ENCODE measurements around the gene CD320.
"Not testable (repeated sequence)": the region's sequence is repeated elsewhere in the genome, so short reads cannot be mapped to it uniquely, and the experiment has no call there.

CD320 gene

GRCh38 chr19:8307965-8308866 is at the start of gene CD320:
TSS of gene CD320 (minus strand) at chr19:8308358. CDS start at chr19:8308290, 68 bp downstream.
- H3K4me3 ChIP-seq (ENCODE audit: low read depth, low read length): peak within 1 kb of the TSS; percentile 75
- no peaks in the 10 kb centered on the region for H3K27me3 ChIP-seq (ENCODE audit: control insufficient read depth, insufficient read depth, low read length)
- peak within 1 kb of the TSS; percentile 85 for H3K9ac ChIP-seq (ENCODE audit: low read length)
- H3K4me1 ChIP-seq (ENCODE audit: control insufficient read depth, insufficient read depth, low read length): peaks cover 25% of the 10 kb centered on the region; the same call in 1 of the 2 replicates
- peak within 1 kb of the TSS; percentile 89 for H3K27ac ChIP-seq (ENCODE audit: low read depth, low read length)
- no peaks in the 10 kb centered on the region for H3K9me3 ChIP-seq (ENCODE audit: control insufficient read depth, insufficient read depth, low read depth, low read length)
- H3K36me3 ChIP-seq (ENCODE audit: control insufficient read depth, insufficient read depth, low read length): peaks cover 38% of the 10 kb centered on the region

GRCh38 chr19:8357007-8357521 is 48.9 kb upstream of the CD320 start:
- peaks cover 3% of the 10 kb centered on the region; the same call in 1 of the 2 replicates for H3K9me3 ChIP-seq (ENCODE audit: control insufficient read depth, insufficient read depth, low read depth, low read length)
- H3K27me3 ChIP-seq (ENCODE audit: control insufficient read depth, insufficient read depth, low read length): peaks cover 5% of the 10 kb centered on the region; the same call in 1 of the 2 replicates
- H3K9ac ChIP-seq (ENCODE audit: low read length): no peak overlapping the region
- no peaks in the 10 kb centered on the region for H3K36me3 ChIP-seq (ENCODE audit: control insufficient read depth, insufficient read depth, low read length)
- H3K27ac ChIP-seq (ENCODE audit: low read depth, low read length): no peak overlapping the region
- H3K4me3 ChIP-seq (ENCODE audit: low read depth, low read length): no peak overlapping the region
- H3K4me1 ChIP-seq (ENCODE audit: control insufficient read depth, insufficient read depth, low read length): peaks cover 5% of the 10 kb centered on the region

- Histone ChIP-seq H3K27me3 (ENCODE audit: control insufficient read depth, insufficient read depth, low read length) (peaks cover 3% of the 10 kb centered on the region; the same call in 1 of the 2 replicates), H3K9ac (ENCODE audit: low read length) (no peak overlapping the region), H3K9me3 (ENCODE audit: control insufficient read depth, insufficient read depth, low read depth, low read length) (peaks cover 3% of the 10 kb centered on the region; the same call in 1 of the 2 replicates), H3K27ac (ENCODE audit: low read depth, low read length) (no peak overlapping the region), H3K4me3 (ENCODE audit: low read depth, low read length) (no peak overlapping the region), H3K4me1 (ENCODE audit: control insufficient read depth, insufficient read depth, low read length) (peaks cover 7% of the 10 kb centered on the region), H3K36me3 (ENCODE audit: control insufficient read depth, insufficient read depth, low read length) (no peaks in the 10 kb centered on the region)
These were observed 47.7 kb upstream of the CD320 start for GRCh38 chr19:8355631-8356402.

GRCh38 chr19:8352845-8353244 is 44.7 kb upstream of the CD320 start:
- H3K36me3 ChIP-seq (ENCODE audit: control insufficient read depth, insufficient read depth, low read length); H3K27me3 ChIP-seq (ENCODE audit: control insufficient read depth, insufficient read depth, low read length); H3K9ac ChIP-seq (ENCODE audit: low read length); H3K9me3 ChIP-seq (ENCODE audit: control insufficient read depth, insufficient read depth, low read depth, low read length); H3K4me3 ChIP-seq (ENCODE audit: low read depth, low read length); H3K4me1 ChIP-seq (ENCODE audit: control insufficient read depth, insufficient read depth, low read length); H3K27ac ChIP-seq (ENCODE audit: low read depth, low read length): not testable (repeated sequence)

GRCh38 chr19:8352134-8352827 is 44.1 kb upstream of the CD320 start:
- Histone ChIP-seq H3K4me1 (ENCODE audit: control insufficient read depth, insufficient read depth, low read length) (peaks cover 7% of the 10 kb centered on the region), H3K36me3 (ENCODE audit: control insufficient read depth, insufficient read depth, low read length) (no peaks in the 10 kb centered on the region), H3K27ac (ENCODE audit: low read depth, low read length) (no peak overlapping the region; the same call in 1 of the 2 replicates), H3K4me3 (ENCODE audit: low read depth, low read length) (peak overlapping the region; percentile 37), H3K27me3 (ENCODE audit: control insufficient read depth, insufficient read depth, low read length) (peaks cover 3% of the 10 kb centered on the region; the same call in 1 of the 2 replicates), H3K9ac (ENCODE audit: low read length) (no peak overlapping the region), H3K9me3 (ENCODE audit: control insufficient read depth, insufficient read depth, low read depth, low read length) (peaks cover 3% of the 10 kb centered on the region; the same call in 1 of the 2 replicates)

- H3K9ac ChIP-seq (ENCODE audit: low read length); H3K27me3 ChIP-seq (ENCODE audit: control insufficient read depth, insufficient read depth, low read length); H3K27ac ChIP-seq (ENCODE audit: low read depth, low read length); H3K4me3 ChIP-seq (ENCODE audit: low read depth, low read length); H3K4me1 ChIP-seq (ENCODE audit: control insufficient read depth, insufficient read depth, low read length); H3K36me3 ChIP-seq (ENCODE audit: control insufficient read depth, insufficient read depth, low read length); H3K9me3 ChIP-seq (ENCODE audit: control insufficient read depth, insufficient read depth, low read depth, low read length): not testable (repeated sequence)
These were observed 41.6 kb upstream of the CD320 start for GRCh38 chr19:8349629-8350372.

GRCh38 chr19:8343483-8343844 is 35.3 kb upstream of the CD320 start:
- Histone ChIP-seq H3K9ac (ENCODE audit: low read length) (no peak overlapping the region), H3K9me3 (ENCODE audit: control insufficient read depth, insufficient read depth, low read depth, low read length) (no peaks in the 10 kb centered on the region), H3K4me1 (ENCODE audit: control insufficient read depth, insufficient read depth, low read length) (peaks cover 14% of the 10 kb centered on the region; the same call in 1 of the 2 replicates), H3K27ac (ENCODE audit: low read depth, low read length) (no peak overlapping the region), H3K4me3 (ENCODE audit: low read depth, low read length) (peak overlapping the region; percentile 78; the same call in 1 of the 2 replicates), H3K27me3 (ENCODE audit: control insufficient read depth, insufficient read depth, low read length) (peaks cover 10% of the 10 kb centered on the region), H3K36me3 (ENCODE audit: control insufficient read depth, insufficient read depth, low read length) (no peaks in the 10 kb centered on the region)

GRCh38 chr19:8342684-8343482 is 34.7 kb upstream of the CD320 start, which contains the start of gene KANK3:
TSS of gene KANK3 (minus strand) at chr19:8343262. CDS start at chr19:8337828, 5,434 bp downstream.
- H3K27me3 ChIP-seq (ENCODE audit: control insufficient read depth, insufficient read depth, low read length): peaks cover 10% of the 10 kb centered on the region
- H3K9ac ChIP-seq (ENCODE audit: low read length): peak within 1 kb of the TSS; percentile 49
- H3K36me3 ChIP-seq (ENCODE audit: control insufficient read depth, insufficient read depth, low read length): no peaks in the 10 kb centered on the region
- H3K9me3 ChIP-seq (ENCODE audit: control insufficient read depth, insufficient read depth, low read depth, low read length): no peaks in the 10 kb centered on the region
- H3K27ac ChIP-seq (ENCODE audit: low read depth, low read length): no peak within 1 kb of the TSS
- H3K4me3 ChIP-seq (ENCODE audit: low read depth, low read length): peak within 1 kb of the TSS; percentile 78
- peaks cover 14% of the 10 kb centered on the region; the same call in 1 of the 2 replicates for H3K4me1 ChIP-seq (ENCODE audit: control insufficient read depth, insufficient read depth, low read length)

- Histone ChIP-seq H3K27me3 (ENCODE audit: control insufficient read depth, insufficient read depth, low read length) (peaks cover 14% of the 10 kb centered on the region), H3K9ac (ENCODE audit: low read length) (peak overlapping the region; percentile 15), H3K27ac (ENCODE audit: low read depth, low read length) (no peak overlapping the region), H3K9me3 (ENCODE audit: control insufficient read depth, insufficient read depth, low read depth, low read length) (no peaks in the 10 kb centered on the region), H3K36me3 (ENCODE audit: control insufficient read depth, insufficient read depth, low read length) (no peaks in the 10 kb centered on the region), H3K4me3 (ENCODE audit: low read depth, low read length) (peak overlapping the region; percentile 78), H3K4me1 (ENCODE audit: control insufficient read depth, insufficient read depth, low read length) (peaks cover 14% of the 10 kb centered on the region; the same call in 1 of the 2 replicates)
These were observed 34.1 kb upstream of the CD320 start for GRCh38 chr19:8342316-8342683.

Measured in HUES6 (cell line).